NCI-H82 treated with DMSO at 0.1 percent for 48 hours (cell line): ENCODE results near the gene CHST12.
"Not testable (repeated sequence)": the region's sequence is repeated elsewhere in the genome, so short reads cannot be mapped to it uniquely, and the experiment has no call there.

Experiments used
- DNase-seq: peaks from one replicate; lab custom pipeline; 2025; ENCODE audit not compliant: unreplicated experiment; lab: John Stamatoyannopoulos, UW

The CHST12 gene

DNA sequence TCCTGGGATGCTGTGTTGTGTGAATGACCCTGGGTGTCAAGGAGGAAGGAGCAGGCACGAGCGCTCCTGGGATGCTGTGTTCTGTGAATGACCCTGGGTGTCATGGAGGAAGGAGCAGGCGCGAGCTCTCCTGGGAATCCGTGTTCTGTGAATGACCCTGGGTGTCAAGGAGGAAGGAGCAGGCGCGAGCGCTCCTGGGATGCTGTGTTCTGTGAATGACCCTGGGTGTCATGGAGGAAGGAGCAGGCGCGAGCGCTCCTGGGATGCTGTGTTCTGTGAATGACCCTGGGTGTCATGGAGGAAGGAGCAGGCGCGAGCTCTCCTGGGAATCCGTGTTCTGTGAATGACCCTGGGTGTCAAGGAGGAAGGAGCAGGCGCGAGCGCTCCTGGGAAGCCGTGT, 25.9 kb upstream of the CHST12 start:
- DNase-seq, result not testable (repeated sequence)

- DNase-seq, result not testable (repeated sequence)
These were observed 25.3 kb upstream of the CHST12 start for GRCh38 chr7:2378125-2378524.

DNA sequence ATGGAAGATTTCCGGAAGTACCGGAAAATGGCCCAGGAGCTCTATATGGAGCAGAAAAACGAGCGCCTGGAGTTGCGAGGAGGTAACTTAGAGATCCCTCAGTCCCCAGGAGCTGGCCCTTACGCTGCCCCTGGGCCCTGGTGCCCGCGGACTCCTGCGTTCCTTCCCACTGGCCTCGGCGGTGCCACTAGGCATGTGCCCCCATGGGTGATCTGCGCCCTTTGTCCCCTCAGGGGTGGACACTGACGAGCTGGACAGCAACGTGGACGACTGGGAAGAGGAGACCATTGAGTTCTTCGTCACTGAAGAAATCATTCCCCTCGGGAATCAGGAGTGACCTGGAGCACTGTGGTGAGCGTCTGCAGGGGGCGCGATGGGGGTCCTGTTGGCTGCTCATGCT, 24.2 kb upstream of the CHST12 start:
- no peak for DNase-seq

DNA sequence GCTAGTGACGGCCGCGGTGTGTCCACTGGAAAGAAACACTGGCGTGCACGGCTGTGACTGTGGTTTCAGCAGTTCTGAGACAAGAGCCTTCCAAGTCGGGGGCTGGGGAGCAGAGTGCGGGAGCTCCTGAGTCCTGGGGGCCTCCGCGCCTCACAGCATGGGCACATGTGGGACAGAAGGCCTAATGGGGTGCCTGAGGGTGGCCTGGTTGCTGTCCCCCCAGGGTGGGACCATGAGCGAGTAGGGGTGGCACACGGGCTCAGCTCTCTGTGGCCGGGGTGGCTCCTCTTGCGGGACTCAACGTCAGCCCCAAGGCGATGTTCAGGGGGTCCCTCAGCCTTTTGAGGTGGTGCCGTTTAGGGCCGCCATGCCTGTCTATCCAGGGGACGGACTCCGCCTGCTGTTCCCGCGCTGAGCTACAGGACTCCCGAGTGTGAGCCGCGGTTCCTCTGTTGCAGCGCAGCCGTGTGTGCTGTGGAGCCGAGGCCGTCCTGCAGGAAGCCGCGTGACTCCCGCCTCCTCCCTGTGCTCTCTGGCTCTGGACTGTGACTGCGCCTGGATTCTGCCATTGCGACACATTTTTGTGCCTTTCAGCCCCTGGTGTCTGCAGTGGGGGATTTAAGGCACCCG, 23.5 kb upstream of the CHST12 start:
- no peak for DNase-seq

DNA sequence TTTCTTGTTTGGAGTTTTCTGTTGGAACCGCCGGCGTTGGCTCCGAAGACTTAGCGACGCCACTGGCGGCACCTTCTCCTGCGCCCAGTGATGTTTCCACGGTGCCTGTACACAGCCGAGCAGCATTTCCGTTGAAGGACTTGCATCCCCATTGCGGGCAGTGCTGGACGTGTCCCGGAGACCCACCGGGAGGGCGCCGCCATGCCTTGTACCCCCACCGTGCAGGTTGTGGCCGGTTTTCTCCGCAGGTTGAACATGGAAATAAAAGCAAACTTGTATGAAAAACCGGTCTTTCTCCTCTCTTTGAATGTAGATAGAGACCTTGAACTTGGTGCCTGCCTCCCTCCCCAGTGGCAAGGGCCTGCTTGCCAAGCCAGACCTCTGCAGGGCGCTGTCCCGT, 22.9 kb upstream of the CHST12 start:
- no peak for DNase-seq

GRCh38 chr7:2381227-2381626, 22.2 kb upstream of the CHST12 start:
- no peak for DNase-seq

DNA sequence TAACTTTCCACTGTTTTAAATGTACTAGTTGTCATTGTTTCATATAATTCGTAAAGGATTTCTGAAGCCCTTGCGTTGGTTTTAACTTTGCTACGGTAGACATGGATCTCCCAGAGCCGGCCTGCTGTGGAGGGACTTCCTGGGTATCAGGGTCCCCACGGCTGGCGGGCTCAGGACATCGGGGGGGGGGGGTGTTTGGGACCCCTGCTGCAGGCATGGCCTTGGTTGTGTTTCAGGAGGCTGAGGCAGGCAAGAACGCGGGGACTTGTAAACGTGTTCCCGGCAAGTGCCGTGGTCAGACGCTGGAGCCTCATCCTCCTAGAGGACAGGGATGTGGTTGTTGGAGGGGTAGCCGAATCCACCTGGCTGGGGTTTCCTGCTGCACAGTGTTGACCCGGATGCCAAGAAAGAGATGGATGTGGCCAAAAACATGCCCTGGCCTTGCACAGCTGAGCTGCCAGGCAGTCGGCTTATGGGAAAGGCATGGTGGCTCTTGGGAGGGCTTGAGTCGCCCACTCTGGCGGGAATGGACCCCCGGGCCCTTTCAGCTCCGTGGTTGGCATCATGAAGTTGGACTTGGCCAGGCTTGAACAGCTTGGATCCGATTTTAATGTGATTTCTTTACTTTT, 21.4 kb upstream of the CHST12 start:
- DNase-seq, result no peak

GRCh38 chr7:2383543-2384274, 19.7 kb upstream of the CHST12 start:
- DNase-seq, result peak; percentile 40

- no peak for DNase-seq
These were observed 18.8 kb upstream of the CHST12 start for GRCh38 chr7:2384354-2385243.

- DNase-seq, result not testable (repeated sequence)
These were observed 17.3 kb upstream of the CHST12 start for GRCh38 chr7:2386122-2386521.

DNA sequence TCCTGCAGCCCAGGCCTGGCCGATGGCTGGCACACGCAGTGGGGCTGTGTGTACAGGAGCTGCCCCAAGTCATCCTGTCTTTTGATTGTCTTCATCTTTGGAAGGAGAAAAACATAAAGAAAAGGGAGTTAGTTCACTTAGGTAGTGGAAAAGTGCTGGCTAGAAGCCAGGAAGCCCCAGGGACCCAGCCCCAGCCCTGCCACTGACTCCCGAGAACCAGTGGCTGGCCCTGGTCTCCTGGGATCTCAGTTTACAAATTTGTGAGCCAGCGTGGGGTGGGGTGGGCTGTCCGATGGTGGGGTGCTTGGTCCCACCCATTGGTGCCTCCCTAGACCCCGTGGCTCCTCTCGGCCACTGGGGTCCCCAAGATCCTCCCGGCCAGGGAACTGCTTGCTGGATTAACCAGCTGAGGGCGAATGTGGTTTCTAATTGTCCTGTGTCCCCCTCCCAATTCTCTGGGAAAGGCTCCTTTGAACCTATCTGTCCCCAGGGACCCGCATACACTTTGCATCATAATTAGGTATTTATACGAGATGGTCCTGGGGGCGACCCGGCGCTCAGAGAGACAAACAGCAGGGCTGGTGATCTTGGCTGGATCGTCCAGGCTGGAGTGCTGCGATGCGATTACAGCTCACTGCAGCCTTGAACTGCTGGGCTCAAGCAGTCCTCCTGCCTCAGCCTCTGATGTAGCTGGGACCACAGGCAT, 16.3 kb upstream of the CHST12 start:
- DNase-seq, result no peak

- DNase-seq, result no peak
These were observed 15.3 kb upstream of the CHST12 start for GRCh38 chr7:2387897-2388636.

DNA sequence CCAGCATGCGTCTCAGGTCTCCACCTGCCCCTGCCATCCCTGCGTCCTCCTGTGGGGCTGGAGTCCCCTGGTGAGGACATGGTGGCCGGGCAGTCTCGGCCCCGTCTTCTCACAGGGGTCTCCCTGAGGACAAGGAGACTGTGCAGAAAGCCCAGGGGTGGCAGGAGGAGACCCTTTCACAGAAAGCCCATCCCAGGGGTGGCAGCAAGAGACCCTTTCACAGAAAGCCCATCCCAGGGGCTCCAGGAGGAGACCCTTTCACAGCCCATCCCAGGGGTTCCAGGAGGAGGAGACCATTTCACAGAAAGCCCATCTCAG, 14.8 kb upstream of the CHST12 start:
- DNase-seq, result no peak

DNA sequence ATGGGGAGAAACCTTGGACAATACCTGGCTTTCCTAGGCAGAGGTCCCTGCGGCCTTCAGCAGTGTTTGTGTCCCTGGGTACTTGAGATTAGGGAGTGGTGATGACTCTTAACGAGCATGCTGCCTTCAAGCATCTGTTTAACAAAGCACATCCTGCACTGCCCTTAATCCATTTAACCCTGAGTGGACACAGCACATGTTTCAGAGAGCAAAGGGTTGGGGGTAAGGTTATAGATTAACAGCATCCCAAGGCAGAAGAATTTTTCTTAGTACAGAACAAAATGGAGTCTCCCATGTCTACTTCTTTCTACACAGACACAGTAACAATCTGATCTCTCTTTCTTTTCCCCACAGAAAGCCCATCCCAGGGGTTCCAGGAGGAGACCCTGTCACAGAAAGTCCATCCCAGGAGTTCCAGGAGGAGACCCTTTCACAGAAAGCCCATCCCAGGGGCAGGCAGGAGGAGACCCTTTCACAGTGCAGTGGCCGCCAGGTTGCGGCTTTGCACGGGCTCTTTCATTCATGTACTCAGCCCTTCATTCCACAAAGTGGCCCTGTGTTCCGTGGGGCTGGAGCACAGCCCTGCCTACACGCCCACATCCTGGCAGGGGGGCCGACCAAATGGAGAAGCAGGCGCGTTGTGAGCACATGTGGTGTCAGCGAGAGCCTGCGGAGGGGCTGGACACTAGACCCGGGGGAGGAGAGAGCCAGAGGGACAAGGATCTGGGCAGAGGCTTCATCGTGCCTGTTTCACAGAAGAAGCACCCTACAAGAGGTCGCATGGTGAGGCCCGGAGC, 13.2 kb upstream of the CHST12 start:
- DNase-seq, result not testable (repeated sequence)

DNA sequence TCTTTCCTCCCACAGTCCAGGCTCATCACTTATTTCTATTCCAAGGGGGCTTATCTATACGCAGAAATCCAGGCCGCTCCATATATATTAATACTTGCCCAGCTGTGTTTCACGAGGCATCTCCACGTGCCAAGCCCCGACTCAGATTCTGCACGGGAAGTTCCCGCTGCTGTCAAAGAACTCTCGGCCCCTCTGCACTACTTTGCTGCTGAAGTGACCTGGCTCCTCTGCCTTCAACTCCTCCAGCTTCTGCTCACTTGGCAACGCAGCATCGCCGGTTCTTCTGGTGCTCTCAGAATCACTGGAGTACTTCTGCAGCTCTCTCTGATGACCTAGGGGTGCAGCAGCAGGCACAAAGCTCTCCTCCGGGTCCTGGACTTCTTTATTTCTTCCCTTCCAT, 9.7 kb upstream of the CHST12 start:
- no peak for DNase-seq

DNA sequence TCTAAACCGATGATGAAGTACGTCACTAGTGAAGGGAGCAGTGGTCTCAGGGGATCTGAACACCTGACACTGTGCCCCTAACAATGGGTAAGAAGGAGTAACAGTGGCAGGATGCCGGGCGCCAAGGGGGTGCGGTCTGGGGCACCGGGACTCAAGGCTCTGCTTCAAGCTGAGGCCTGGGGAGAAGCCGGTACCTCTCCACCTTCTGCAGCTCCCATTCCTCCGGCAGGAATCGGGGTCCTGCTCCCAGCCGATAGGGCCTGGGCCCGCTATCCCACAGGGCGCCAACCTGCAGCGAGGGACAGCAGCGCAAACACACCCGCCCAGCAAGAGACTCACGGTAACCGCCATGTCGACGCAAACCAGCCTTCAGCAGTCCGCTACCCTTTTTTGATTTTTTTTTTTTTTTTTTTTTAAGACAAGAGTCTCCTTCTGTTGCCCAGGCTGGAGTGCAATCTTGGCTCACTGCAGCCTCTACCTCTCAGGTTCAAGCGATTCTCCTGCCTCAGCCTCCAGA, 8.8 kb upstream of the CHST12 start:
- DNase-seq, result no peak

GRCh38 chr7:2398506-2398905, 4.9 kb upstream of the CHST12 start:
- no peak for DNase-seq

DNA sequence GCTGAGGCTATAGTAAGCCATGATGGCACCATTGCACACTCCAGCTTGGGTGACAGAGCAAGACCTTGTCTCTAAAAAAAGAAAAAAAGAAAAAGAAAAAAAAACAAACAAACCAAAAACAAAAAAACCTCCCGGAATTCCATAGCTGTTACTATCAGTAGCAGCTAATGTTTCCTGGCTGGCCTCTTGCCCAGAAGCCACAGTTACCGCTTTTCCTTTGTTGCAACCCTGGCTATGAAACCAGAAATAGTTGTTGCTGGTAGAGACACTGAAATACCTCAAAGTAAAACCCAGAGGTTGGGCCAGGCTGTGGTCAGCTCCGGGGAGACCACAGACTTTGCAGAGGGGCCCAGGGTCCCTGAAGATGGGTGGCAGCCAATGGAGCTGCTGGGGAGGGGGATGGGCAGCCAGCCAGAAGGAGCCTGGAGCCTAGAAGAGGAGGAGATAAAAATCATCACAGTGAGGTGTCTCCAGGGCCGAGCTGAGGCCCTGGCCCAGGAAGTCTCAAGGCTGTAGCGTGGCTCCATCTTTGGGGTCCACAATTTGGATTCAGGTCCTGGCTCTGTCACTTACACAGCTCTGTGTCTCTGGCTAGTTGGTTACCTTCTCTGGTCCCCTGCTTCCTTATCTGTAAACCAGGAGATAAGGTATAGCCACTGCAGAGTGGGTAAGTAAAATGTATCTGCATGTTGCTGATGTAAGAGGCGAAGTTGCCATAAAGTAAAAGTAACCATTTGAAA, 3.4 kb upstream of the CHST12 start:
- DNase-seq, result no peak

GRCh38 chr7:2402687-2403013, 761 bp upstream of the CHST12 start:
- DNase-seq, result no peak
